Ishikawa (cell line): Measurements from ENCODE around the gene NDUFB1.

Source experiments
- EGR1 ChIP-seq: IDR thresholded peaks from 2 replicates; pipeline ENCODE4 v1.6.1; 2012
- EP300 ChIP-seq: IDR thresholded peaks from 2 replicates; pipeline ENCODE4 v1.6.1; 2012; ENCODE audit warnings: borderline replicate concordance
- MAX ChIP-seq: IDR thresholded peaks from 2 replicates; pipeline ENCODE4 v1.6.1; 2012
- REST ChIP-seq: IDR thresholded peaks from 2 replicates; pipeline ENCODE4 v1.6.1; 2012; ENCODE audit warnings: low read depth, mild to moderate bottlenecking
- TAF1 ChIP-seq: IDR thresholded peaks from 2 replicates; pipeline ENCODE4 v1.6.1; 2012; ENCODE audit warnings: low read depth, mild to moderate bottlenecking
- TEAD4 ChIP-seq: IDR thresholded peaks from 2 replicates; pipeline ENCODE4 v1.6.1; 2012
- YY1 ChIP-seq: IDR thresholded peaks from 2 replicates; pipeline ENCODE4 v1.6.1; 2012; ENCODE audit warnings: low read depth

GRCh38 chr14:92108345-92109254 lies 12.9 kb downstream of the NDUFB1 start:
- TF ChIP-seq TAF1 (no peak), MAX (no peak), EGR1 (0 out of 2 replicates have a peak, but pooled peaks have one; percentile 19), TEAD4 (no peak), REST (no peak), EP300 (no peak), YY1 (0 out of 2 replicates have a peak, but pooled peaks have one; percentile 37)
